Measurements from ENCODE around the gene KDSR.

KDSR gene

GRCh38 chr18:63283305-63284094 lies 83.5 kb downstream of the KDSR start:
- DNase-seq (ENCODE audit: low spot score) = no peak

GRCh38 chr18:63282793-63283192 lies 84.2 kb downstream of the KDSR start:
- no peak for DNase-seq (ENCODE audit: low spot score)
